ENCODE data around the gene TRIM62.
"Not testable (repeated sequence)": the region's sequence is repeated elsewhere in the genome, so short reads cannot be mapped to it uniquely, and the experiment has no call there.

GRCh38 chr1:33124647-33125046 lies 57.2 kb downstream of the TRIM62 start:
- TF ChIP-seq CTCF (optimal IDR thresholded peaks at IDR 0.05 in 1 of 3, IDR thresholded peaks at IDR 0.05 in 1 of 3, conservative IDR thresholded peaks at IDR 0.05 in 1 of 3; ENCODE audit: extremely low read depth in 1 of 3, insufficient read depth in 2 of 3, low read length in 3 of 3); EZH2 (IDR thresholded peaks at IDR 0.05; ENCODE audit: low read length): not testable (repeated sequence)
